Neural cell (in vitro differentiated cells): Measurements from ENCODE around the gene DCAF8L1. TPM values are rescaled to one million over a fixed set of nuclear protein-coding genes. Genes with fewer than 3 reads are reported as not detected.

Experiments
- H2AFZ ChIP-seq: fragments of 200-600, 300-800 bp; sonication (generic), shearing (Covaris generic); 2 replicates; pipeline ENCODE4 v1.6.0; 2014; ENCODE audit warnings: low read depth, mild to moderate bottlenecking, antibody characterized with exemption, low read length, moderate library complexity
- H3F3A ChIP-seq: fragments of 200-600 bp; shearing (Covaris generic); 2 replicates; pipeline ENCODE4 v1.6.1; 2016; ENCODE audit warnings: mild to moderate bottlenecking, moderate library complexity, mixed read lengths, antibody characterized with exemption, low read length; ENCODE audit not compliant: insufficient read depth, poor library complexity, severe bottlenecking
- H3K27ac ChIP-seq: fragments of 200-600, 300-800 bp; sonication (generic), shearing (Covaris generic); 2 replicates; pipeline ENCODE4 v1.5.1; 2014; ENCODE audit warnings: mild to moderate bottlenecking, low read length, moderate library complexity
- H3K27me3 ChIP-seq: fragments of 300-800, 200-600 bp; sonication (generic), shearing (Covaris generic); 2 replicates; pipeline ENCODE4 v1.6.0; 2014; ENCODE audit warnings: mild to moderate bottlenecking, low read depth, low read length, moderate library complexity; ENCODE audit not compliant: insufficient read depth
- H3K36me3 ChIP-seq: fragments of 300-800, 200-600 bp; sonication (generic), shearing (Covaris generic); 2 replicates; pipeline ENCODE4 v1.5.1; 2014; ENCODE audit warnings: mild to moderate bottlenecking, antibody characterized with exemption, low read length, moderate library complexity; ENCODE audit not compliant: insufficient read depth
- H3K4me2 ChIP-seq: fragments of 300-800, 200-600 bp; sonication (generic), shearing (Covaris generic); 2 replicates; pipeline ENCODE4 v1.6.0; 2014; ENCODE audit warnings: mild to moderate bottlenecking, low read length
- H3K4me3 ChIP-seq: fragments of 300-800, 200-600 bp; sonication (generic), shearing (Covaris generic); 2 replicates; pipeline ENCODE4 v1.5.1; 2014; ENCODE audit warnings: mild to moderate bottlenecking, low read length, moderate library complexity
- H3K79me2 ChIP-seq: fragments of 200-600 bp; shearing (Covaris generic); replicated peaks from 2 replicates; pipeline ENCODE4 v1.6.0; 2014; ENCODE audit warnings: mild to moderate bottlenecking, low read length, moderate library complexity; ENCODE audit not compliant: insufficient read depth
- H3K9ac ChIP-seq: fragments of 300-800, 200-600 bp; sonication (generic), shearing (Covaris generic); 2 replicates; pipeline ENCODE4 v1.6.1; 2016; ENCODE audit warnings: mild to moderate bottlenecking, low read length, mixed read lengths
- H3K9me2 ChIP-seq: fragments of 200-600 bp; shearing (Covaris generic); 2 replicates; pipeline ENCODE4 v1.6.1; 2016; ENCODE audit warnings: mild to moderate bottlenecking, low read length, mixed read lengths; ENCODE audit not compliant: insufficient read depth
- H3K9me3 ChIP-seq: fragments of 200-600, 300-800 bp; sonication (generic), shearing (Covaris generic); 2 replicates; pipeline ENCODE4 v1.6.1; 2016; ENCODE audit warnings: mild to moderate bottlenecking, mixed run types, low read length, moderate library complexity, mixed read lengths
- H4K20me1 ChIP-seq: fragments of 200-600 bp; shearing (Covaris generic); 2 replicates; pipeline ENCODE4 v1.6.1; 2016; ENCODE audit warnings: mild to moderate bottlenecking, mixed run types; ENCODE audit not compliant: insufficient read depth
- CTCF ChIP-seq: fragments of 450-650 bp; IDR thresholded peaks from 2 replicates; pipeline ENCODE4 v1.5.1; 2014; ENCODE audit warnings: antibody characterized with exemption, mild to moderate bottlenecking, moderate library complexity; ENCODE audit not compliant: poor library complexity, severe bottlenecking
- EP300 ChIP-seq: fragments of 450-650 bp; conservative IDR thresholded peaks from 2 replicates; pipeline ENCODE4 v1.6.1; 2014; ENCODE audit warnings: antibody characterized with exemption, mild to moderate bottlenecking, moderate library complexity; ENCODE audit not compliant: poor library complexity, severe bottlenecking
- EZH2 ChIP-seq: fragments of 200-600, 300-800 bp; shearing (Covaris generic), sonication (generic); IDR thresholded peaks from 2 replicates; pipeline ENCODE4 v1.6.1; 2014; ENCODE audit warnings: antibody characterized with exemption, low read length, borderline replicate concordance, mild to moderate bottlenecking; ENCODE audit not compliant: insufficient read depth, poor library complexity, severe bottlenecking
- MXI1 ChIP-seq: fragments of 450-650 bp; conservative IDR thresholded peaks from 2 replicates; pipeline ENCODE4 v1.6.1; 2014; ENCODE audit warnings: antibody characterized with exemption, mild to moderate bottlenecking; ENCODE audit not compliant: poor library complexity, severe bottlenecking
- POLR2AphosphoS5 ChIP-seq: IDR thresholded peaks from 2 replicates; pipeline ENCODE4 v1.6.1; 2012
- RAD21 ChIP-seq: fragments of 450-650 bp; conservative IDR thresholded peaks from 2 replicates; pipeline ENCODE4 v1.6.1; 2014; ENCODE audit warnings: antibody characterized with exemption, mild to moderate bottlenecking, moderate library complexity
- REST ChIP-seq: IDR thresholded peaks from 2 replicates; pipeline ENCODE4 v1.6.1; 2012; ENCODE audit warnings: borderline replicate concordance
- SMC3 ChIP-seq: fragments of 450-650 bp; conservative IDR thresholded peaks from 2 replicates; pipeline ENCODE4 v1.6.1; 2014; ENCODE audit warnings: antibody characterized with exemption, mild to moderate bottlenecking, moderate library complexity; ENCODE audit not compliant: poor library complexity
- TAF1 ChIP-seq: IDR thresholded peaks from 2 replicates; pipeline ENCODE4 v1.6.1; 2012; ENCODE audit warnings: low read depth
- polyA plus RNA-seq: library from polyadenylated mRNA; depleted of rRNA; stranded (reverse); fragments of >200 nt; gene quantifications from 2 replicates; pipeline ENCODE4 v1.2.3, GENCODE V29; 2014

Gene DCAF8L1
- polyA plus RNA-seq, 1 donor from 2014 or later = not detected

- Histone ChIP-seq H4K20me1 (no peaks in the 10 kb centered on the region), H2AFZ (no peak overlapping the region)
- no peak for TF ChIP-seq CTCF
- no peak for TF ChIP-seq EP300
- TF ChIP-seq REST = no peak
- no peak for TF ChIP-seq SMC3
- TF ChIP-seq TAF1 = no peak
- no peak for TF ChIP-seq RAD21
- TF ChIP-seq EZH2 = no peak
- TF ChIP-seq MXI1 = no peak
- no peak for TF ChIP-seq POLR2AphosphoS5
These were observed 16.4 kb upstream of the DCAF8L1 start for GRCh38 chrX:27997622-27998021.

GRCh38 chrX:27996132-27996531 lies 14.9 kb upstream of the DCAF8L1 start:
- no peaks in the 10 kb centered on the region for H3K27me3 ChIP-seq
- no peak overlapping the region for H3K27ac ChIP-seq
- no peaks in the 10 kb centered on the region for H4K20me1 ChIP-seq
- no peaks in the 10 kb centered on the region for H3K36me3 ChIP-seq
- H3K4me3 ChIP-seq = no peak overlapping the region
- TF ChIP-seq CTCF (no peak), TAF1 (no peak), RAD21 (no peak), SMC3 (no peak), MXI1 (no peak), POLR2AphosphoS5 (no peak), EP300 (no peak), EZH2 (no peak), REST (no peak)
- no peaks in the 10 kb centered on the region for H3K9me3 ChIP-seq
- no peaks in the 10 kb centered on the region for H3F3A ChIP-seq
- no peak overlapping the region for H3K4me2 ChIP-seq
- no peaks in the 10 kb centered on the region for H3K79me2 ChIP-seq
- no peak overlapping the region for H3K9ac ChIP-seq
- H3K9me2 ChIP-seq = no peaks in the 10 kb centered on the region
- no peak overlapping the region for H2AFZ ChIP-seq

More at GRCh38 chrX:27997622-27998021, 16.4 kb upstream of the DCAF8L1 start:
- Histone ChIP-seq H3K4me3 (no peak overlapping the region), H3K79me2 (no peaks in the 10 kb centered on the region), H3K27ac (no peak overlapping the region), H3F3A (no peaks in the 10 kb centered on the region), H3K9ac (no peak overlapping the region), H3K9me3 (no peaks in the 10 kb centered on the region), H3K9me2 (no peaks in the 10 kb centered on the region), H3K36me3 (no peaks in the 10 kb centered on the region), H3K27me3 (no peaks in the 10 kb centered on the region), H3K4me2 (no peak overlapping the region)
